UCSD-AML1 (cell line): ENCODE results near the gene LRRC46.
A peak's percentile ranks its signal among the peaks of the same experiment; 100 is the strongest.

Source experiments
- DNase-seq: peaks from one replicate; lab custom pipeline; 2025; ENCODE audit not compliant: unreplicated experiment; lab: John Stamatoyannopoulos, UW

LRRC46 gene

GRCh38 chr17:47831003-47831933 is at the start of gene LRRC46, which contains the start of gene MRPL10:
Gene LRRC46, plus strand, starts transcription at chr17:47831670. Its CDS starts 320 bp downstream, at chr17:47831990.
Gene MRPL10, minus strand, starts transcription at chr17:47831541. Its CDS starts 30 bp downstream, at chr17:47831511.
- DNase-seq, result peak; percentile 94

GRCh38 chr17:47785538-47786123 is 45.8 kb upstream of the LRRC46 start:
- peak; percentile 51 for DNase-seq

GRCh38 chr17:47789611-47790561 is 41.6 kb upstream of the LRRC46 start:
- peak; percentile 68 for DNase-seq

GRCh38 chr17:47791025-47791424 is 40.4 kb upstream of the LRRC46 start:
- no peak for DNase-seq

DNA sequence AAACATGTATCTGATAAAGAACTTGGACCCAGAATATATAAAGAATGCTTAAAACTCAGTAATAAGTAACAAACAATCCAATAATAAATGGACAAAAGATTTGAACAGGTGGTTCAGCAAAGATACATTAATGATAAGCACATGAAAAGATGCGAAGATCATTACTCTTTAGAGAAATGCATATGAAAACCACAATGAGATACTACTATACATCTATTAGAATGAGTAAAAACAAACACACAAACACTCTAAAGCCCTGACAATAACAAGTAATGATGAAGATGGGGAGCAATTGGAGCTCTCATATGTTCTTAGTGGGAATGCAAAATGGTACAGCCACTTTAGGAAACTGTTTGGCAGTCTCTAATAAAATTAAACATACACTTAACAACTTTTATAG is 39.0 kb upstream of the LRRC46 start:
- DNase-seq, result no peak

GRCh38 chr17:47792979-47793378 is 38.5 kb upstream of the LRRC46 start:
- no peak for DNase-seq

GRCh38 chr17:47797797-47798196 is 33.7 kb upstream of the LRRC46 start:
- no peak for DNase-seq

DNA sequence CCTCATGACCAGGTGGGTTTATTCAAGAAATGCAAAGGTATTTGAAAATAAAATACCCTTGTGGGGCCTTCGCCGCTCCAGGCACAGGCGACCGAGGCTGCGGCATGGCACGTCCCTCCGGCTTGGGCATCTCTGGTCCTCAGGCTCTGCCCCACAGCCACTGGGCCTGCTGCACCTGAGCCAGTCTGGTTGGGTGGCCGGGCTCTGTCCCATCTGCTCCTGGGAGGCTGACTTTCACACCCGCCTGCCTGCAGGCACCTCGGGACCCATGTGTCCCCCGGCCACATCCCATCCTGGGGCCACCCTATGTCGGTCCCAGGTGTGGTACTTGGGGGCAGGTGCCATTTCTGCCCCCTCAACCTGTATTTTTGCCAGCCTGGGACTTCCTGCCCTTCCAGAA is 30.8 kb upstream of the LRRC46 start:
- DNase-seq, result no peak

DNA sequence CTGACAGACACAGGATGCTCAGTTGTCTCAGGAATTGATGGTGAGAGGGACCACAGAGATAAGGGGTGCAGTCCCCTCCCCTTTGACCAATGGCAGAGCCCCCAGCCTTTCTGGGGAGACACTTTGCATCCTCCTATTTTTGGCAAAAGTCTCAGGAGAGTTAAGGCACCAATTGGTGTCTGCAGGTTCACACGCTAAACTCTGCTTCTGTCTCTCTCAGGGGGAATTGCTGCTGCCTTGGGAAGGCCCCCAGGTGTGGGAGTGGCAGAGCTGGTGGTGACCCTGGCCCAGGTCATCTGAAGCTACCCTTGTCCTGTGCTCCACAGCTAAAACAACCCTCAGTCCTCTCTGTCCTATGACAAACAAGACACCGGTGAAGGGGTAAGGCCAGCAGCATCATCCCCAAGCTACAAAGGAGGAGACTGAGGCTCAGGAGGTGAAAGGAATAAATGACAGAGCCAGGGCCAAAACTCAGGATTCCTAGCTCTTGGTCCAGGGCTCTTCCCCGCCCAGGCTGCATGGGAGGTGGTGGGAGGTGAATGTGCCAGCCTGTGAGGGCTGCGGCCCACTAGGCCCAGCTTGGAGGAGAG is 30.2 kb upstream of the LRRC46 start:
- no peak for DNase-seq

DNA sequence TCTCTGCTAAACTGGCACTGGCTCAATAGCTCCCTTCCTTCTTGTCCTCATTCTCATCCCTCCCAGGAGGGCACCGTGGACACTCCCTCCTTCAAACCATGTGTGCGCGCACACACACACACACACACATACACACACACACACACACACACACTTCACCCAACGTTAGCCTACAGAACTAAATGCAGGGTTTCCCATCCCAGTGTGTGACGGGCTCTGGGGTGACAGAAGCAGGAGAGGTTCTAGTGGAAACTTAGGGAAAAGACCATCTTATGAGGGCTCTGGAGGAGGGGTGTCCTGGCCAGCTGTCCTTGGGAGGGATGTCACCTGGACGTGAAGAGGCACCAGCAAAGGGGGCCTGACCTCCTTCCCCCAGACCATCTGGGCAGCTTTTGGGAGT is 29.6 kb upstream of the LRRC46 start:
- no peak for DNase-seq

- peak; percentile 21 for DNase-seq
These were observed 29.0 kb upstream of the LRRC46 start for GRCh38 chr17:47802341-47803022.

DNA sequence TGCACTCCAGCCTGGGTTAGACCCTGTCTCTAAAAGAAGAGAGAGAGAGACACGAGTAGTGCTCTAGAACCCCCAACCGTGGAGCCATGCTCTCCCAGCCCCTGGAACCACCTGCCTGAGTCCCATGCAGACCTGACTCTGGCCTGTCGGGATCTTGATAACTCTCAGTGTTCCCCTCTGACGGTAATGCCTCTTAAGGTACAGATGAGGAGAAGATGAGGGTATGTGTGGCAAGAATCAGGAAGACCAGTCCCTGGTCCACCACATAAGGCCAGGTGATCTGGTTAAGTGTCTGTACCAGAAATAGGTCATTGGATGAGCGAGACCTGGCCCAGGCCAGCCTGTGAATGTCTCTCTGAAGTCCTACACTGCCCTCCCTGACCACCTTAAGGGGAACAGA is 28.3 kb upstream of the LRRC46 start:
- no peak for DNase-seq

GRCh38 chr17:47803751-47804150 is 27.7 kb upstream of the LRRC46 start:
- no peak for DNase-seq

GRCh38 chr17:47804461-47804860 is 27.0 kb upstream of the LRRC46 start:
- no peak for DNase-seq

DNA sequence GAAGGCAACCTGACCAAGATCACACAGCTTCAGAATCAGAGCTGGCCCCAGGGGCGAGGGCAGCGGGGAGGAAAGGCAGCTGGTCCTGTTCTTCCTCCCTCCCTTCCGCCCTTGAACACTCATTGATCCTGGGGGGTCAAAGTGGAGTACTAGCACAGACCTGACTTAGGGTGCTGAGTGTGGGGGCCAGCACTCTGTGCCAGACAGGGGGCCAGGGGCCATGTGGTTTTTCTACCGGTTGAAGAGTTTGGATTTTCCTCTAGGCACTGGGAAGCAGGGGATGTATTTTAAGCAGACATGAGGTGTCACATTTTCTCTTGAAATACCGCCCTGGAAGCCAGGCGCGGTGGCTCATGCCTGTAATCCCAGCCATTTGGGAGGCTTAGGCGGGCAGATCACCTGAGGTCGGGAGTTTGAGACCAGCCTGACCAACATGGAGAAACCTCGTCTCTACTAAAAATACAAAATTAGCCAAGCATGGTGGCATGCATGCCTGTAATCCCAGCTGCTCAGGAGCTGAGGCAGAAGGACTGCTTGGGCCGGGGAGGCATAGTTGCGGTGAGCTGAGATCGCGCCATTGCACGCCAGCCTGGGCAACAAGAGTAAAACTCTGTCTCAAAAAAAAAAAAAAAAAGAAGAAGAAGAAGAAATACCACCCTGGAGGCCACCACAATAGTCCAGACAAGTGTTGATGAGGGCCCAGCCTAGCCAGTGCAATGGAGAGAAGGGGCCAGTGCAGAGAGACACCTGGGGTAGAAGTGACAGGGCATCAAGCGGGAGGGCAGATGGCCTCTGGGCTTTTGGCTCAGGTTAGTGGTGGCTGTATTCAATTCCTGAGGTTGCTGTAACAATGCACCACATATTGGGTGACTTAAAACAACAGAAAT is 25.2 kb upstream of the LRRC46 start:
- DNase-seq, result no peak

- DNase-seq, result no peak
These were observed 24.6 kb upstream of the LRRC46 start for GRCh38 chr17:47806913-47807255.

- DNase-seq, result no peak
These were observed 24.0 kb upstream of the LRRC46 start for GRCh38 chr17:47807421-47807820.

DNA sequence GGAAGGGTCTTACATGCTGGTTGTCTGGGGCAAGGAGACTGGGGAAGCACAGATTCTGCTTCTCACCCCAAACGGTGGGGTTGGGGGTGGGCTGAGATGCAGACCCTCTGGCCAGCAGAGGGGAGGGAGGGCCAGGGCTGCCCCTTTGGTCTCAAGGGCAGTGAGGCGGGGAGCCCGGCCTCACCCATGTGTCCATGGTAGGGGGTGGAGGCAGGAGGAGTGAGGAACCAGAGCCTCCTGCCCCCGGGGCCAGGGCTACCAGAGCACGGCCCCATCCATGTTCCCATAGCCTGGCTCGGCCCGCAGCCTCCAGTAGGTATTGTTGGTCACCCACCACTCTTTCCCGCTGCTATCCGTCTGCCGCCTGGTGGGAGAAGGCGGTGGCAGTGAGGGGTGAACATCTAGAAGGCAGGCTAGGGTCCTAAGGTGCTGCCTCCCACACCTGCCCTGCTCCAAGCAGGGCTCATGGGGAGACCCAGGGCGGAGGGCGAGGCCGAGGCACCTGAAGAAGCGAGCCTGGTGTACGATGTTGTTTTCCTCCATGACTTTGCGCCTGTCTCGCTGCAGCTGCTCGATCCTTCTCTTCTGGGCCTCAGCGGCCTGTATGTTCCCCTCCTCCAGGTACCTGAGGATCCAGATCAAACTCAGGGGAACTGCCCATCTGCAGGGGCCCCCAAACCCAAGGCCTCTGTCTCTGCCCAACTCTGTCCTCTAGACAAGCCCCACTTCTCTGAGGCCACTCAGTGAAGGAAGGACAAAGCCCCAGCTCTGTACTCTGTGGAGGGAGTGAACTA is 23.2 kb upstream of the LRRC46 start:
- DNase-seq, result no peak
